D721Med (cell line): ENCODE data around the gene CFAP70.

Experiments used
- DNase-seq: peaks from one replicate; pipeline ENCODE4 v3.0.0; 2011; ENCODE audit warnings: low spot score; ENCODE audit not compliant: insufficient read length
- FAIRE-seq: peaks from 2 replicates; lab custom pipeline; 2011; peaks lifted over from hg19 to GRCh38; lab: Jason Lieb, UNC
- TF ChIP-seq, protein P1 (sequence below): IDR thresholded peaks from 2 replicates; pipeline ENCODE4 v1.5.1; 2012; ENCODE audit warnings: mild to moderate bottlenecking, control low read depth; ENCODE audit not compliant: insufficient read depth; ENCODE audit errors: missing control alignments

CFAP70 gene

DNA sequence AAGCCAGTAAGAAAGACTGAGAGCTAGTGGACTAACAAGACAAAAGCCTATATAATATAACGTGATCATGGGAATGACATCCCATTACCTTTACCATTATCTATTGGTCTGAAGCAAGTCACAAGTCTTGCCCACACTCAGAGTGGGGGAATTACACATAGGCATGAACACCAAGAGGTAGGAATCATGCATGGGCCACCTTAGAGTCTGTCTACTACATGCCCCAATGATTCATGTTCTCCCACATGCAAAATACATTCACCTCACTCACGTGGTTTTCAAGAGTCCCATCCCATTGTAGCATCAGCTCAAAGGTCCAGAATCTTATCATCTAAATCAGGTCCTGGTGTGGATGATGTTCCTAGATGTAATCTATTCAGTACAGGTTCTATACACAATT lies 141.0 kb downstream of the CFAP70 start:
- no peak for DNase-seq
- TF ChIP-seq, protein P1, sequence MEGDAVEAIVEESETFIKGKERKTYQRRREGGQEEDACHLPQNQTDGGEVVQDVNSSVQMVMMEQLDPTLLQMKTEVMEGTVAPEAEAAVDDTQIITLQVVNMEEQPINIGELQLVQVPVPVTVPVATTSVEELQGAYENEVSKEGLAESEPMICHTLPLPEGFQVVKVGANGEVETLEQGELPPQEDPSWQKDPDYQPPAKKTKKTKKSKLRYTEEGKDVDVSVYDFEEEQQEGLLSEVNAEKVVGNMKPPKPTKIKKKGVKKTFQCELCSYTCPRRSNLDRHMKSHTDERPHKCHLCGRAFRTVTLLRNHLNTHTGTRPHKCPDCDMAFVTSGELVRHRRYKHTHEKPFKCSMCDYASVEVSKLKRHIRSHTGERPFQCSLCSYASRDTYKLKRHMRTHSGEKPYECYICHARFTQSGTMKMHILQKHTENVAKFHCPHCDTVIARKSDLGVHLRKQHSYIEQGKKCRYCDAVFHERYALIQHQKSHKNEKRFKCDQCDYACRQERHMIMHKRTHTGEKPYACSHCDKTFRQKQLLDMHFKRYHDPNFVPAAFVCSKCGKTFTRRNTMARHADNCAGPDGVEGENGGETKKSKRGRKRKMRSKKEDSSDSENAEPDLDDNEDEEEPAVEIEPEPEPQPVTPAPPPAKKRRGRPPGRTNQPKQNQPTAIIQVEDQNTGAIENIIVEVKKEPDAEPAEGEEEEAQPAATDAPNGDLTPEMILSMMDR = no peak
- FAIRE-seq = peak; percentile 29

DNA sequence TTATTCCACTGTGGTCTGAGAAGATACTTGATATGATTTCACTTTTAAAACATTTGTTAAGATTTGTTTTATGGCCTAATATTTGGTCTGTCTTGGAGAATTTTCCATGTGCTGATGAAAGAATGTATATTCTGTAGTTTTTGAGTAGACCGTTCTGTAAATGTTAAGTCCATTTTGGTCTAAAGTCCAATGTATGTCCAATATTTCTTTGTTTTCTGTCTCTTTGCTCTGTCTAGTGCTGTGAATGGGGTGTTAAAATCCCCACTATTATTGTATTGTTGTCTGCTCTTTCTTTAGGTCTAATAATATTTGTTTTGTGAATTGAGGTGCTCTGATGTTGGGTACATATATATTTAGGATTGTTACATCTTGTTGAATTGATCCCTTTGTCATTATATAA lies 142.9 kb downstream of the CFAP70 start:
- DNase-seq (no peak), FAIRE-seq (peak; percentile 38)
- TF ChIP-seq, protein P1 = no peak

DNA sequence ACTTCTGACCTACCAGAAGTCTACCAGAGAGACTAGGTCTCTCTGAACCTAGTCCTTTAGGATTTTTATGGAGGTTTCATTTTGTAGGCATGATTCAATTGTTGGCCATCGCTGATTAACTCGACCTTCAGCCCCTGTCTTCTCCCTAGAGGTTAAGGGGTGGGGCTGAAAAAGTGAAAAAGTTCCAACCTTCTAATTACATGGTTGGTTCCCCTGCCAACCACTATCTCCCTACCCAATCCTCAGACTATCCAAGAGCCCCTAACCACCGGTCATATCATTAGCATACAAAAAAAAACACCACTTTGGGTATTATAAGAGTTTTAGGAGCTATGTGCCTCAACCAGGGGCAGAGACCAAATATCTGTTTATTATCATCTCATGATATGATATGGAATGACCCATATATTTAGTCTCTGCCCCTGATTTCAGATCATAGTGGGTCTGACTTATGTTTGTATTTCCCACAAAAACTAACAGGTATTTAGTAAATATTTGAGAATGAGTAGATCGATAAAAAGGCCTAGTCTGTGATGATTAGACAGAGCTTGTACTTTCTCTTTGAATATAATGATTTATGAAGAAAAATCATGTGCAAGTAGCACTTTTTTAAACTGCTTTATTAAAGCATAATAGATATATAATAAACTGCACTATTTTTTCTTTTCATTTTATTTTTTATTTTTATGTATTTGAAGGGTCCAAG lies 147.4 kb downstream of the CFAP70 start:
- FAIRE-seq (no peak), DNase-seq (no peak)
- TF ChIP-seq, protein P1 = no peak

DNA sequence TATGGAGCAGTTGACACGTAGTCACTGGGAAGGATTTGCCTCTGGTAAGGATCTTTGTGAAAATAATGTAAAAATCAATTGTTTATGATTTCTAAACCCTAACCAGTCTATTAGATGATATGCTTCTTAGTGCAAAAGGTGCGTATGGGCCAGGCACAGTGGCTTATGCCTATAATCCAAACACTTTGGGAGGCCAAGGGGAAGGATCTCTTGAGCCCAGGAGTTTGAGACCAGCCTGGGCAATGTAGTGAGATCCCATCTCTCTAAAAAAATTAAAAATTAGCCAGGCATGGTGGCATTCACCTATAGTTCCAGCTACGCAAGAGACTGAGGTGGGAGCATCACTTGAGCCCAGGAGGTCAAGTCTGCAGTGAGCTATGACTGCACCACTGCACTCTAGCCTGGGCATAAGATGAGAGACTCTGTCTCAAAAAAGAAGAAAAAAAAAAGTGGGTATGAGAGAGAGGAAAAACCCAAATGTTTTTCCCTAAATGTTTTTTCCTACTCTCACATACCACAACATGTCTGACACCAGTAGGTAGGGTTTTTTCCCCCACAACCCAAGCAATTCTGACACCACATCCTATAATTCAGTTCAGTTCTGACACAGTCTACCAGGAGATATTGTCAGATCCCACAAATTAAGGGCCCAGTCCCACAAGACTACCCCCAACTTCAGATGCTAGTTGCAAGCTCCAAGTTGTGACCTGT lies 148.1 kb downstream of the CFAP70 start:
- TF ChIP-seq, protein P1 = no peak
- DNase-seq = no peak
- no peak for FAIRE-seq

DNA sequence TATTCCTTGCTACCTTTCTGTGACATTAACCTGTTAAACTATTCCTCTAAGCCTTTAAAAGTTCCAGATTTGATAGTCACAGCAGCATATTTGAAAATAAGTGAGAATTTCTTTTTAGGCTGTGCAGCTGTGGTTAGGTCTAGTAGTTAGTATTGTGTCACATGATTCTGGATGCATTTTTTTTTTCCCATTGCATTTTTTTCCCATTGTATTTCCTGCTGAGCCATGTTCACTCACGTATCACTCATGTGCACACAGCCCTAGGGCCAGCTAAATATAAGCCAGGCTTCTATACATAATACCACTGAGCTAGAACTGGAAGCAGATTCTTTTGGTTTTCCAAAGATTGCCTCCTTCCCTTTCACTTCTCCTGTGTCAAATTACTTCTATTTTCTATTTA lies 149.0 kb downstream of the CFAP70 start:
- DNase-seq = no peak
- no peak for FAIRE-seq

DNA sequence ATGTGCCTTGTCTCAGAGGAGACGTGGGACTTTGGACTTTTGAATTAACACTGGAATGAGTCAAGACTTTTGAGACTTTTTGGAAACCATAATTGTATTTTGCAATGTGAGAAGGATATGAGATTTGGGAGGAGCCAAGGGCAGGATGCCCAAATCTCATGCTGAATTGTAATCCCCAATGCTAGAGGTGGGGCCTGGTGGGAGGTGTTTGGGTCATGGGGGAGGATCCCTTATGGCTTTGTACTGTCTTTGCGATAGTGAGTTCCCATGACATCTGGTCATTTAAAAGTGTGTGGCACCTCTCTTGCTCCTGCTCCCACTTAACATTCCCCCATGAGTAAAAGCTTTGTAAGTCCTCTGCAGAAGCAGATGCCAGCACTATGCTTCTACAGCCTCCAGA lies 150.8 kb downstream of the CFAP70 start:
- no peak for DNase-seq
- FAIRE-seq = no peak
- TF ChIP-seq, protein P1 = no peak

More for the DNA sequence above, 149.0 kb downstream of the CFAP70 start:
- TF ChIP-seq, protein P1 = no peak

DNA sequence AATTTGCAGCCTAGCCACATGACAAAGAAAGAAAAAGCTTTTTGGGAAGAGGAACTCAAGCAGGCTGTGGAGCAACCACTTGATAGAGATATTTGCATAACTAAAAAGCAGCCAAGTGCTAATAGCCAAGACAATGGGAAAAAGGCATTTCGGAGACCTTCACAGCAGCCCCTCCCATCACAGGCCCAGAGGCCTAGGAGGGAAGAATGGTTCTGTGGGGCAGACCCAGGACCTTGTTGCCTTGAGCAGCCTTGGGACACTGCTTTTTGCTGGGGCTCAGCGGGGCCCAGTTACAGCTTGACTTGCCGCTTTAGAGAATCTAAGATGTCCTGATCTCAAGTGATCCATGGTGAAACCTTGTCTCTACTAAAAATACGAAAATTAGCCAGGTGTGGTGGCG lies 152.3 kb downstream of the CFAP70 start:
- FAIRE-seq = no peak
- no peak for DNase-seq
- TF ChIP-seq, protein P1 = no peak
